Thymus (tissue), 11 donors: ENCODE data around the gene CABLES2. TPM values are rescaled to one million over a fixed set of nuclear protein-coding genes. Genes with fewer than 3 reads are reported as not detected.

Experiments
- DNase-seq, 9 donors: peaks; one replicate each; pipeline ENCODE4 v3.0.0-alpha.2; 2013; ENCODE audit warnings: low spot score in 9 of 9, low read depth in 6 of 9, missing footprints in 1 of 9
- H3K27ac ChIP-seq, 2 donors: one replicate each; pipeline ENCODE4 v1.5.1; 2013; ENCODE audit warnings: control low read depth in 1 of 2, low read depth in 1 of 2, low read length in 1 of 2, mild to moderate bottlenecking in 1 of 2, moderate library complexity in 1 of 2
- H3K27me3 ChIP-seq, 2 donors: one replicate each; pipeline ENCODE4 v1.5.1; 2013; ENCODE audit warnings: low read length in 1 of 2; ENCODE audit not compliant: control insufficient read depth in 2 of 2, insufficient read depth in 1 of 2
- H3K36me3 ChIP-seq, 2 donors: one replicate each; pipeline ENCODE4 v1.5.1; 2013; ENCODE audit warnings: low read length in 1 of 2, mild to moderate bottlenecking in 1 of 2, moderate library complexity in 1 of 2; ENCODE audit not compliant: control insufficient read depth in 2 of 2, insufficient read depth in 2 of 2
- H3K4me1 ChIP-seq, 2 donors: one replicate each; pipeline ENCODE4 v1.5.1; 2013; ENCODE audit warnings: low read length in 2 of 2; ENCODE audit not compliant: control insufficient read depth in 2 of 2, insufficient read depth in 2 of 2
- H3K4me3 ChIP-seq, 2 donors: one replicate each; pipeline ENCODE4 v1.5.1; 2013; ENCODE audit warnings: low read length in 2 of 2, control low read depth in 1 of 2, mild to moderate bottlenecking in 1 of 2
- H3K9me3 ChIP-seq, 2 donors: one replicate each; pipeline ENCODE4 v1.5.1; 2013; ENCODE audit warnings: low read length in 1 of 2, mild to moderate bottlenecking in 1 of 2; ENCODE audit not compliant: control insufficient read depth in 2 of 2, insufficient read depth in 1 of 2
- WGBS: extraction: QIAGEN DNeasy Blood & Tissue Kit; methylation state at CpG from one replicate; pipeline ENCODE4 v1.1.7; 2013; 5-methylcytosine and 5-hydroxymethylcytosine counted together
- polyA plus RNA-seq: library from polyadenylated mRNA; stranded (reverse); fragments of 200-250 nt; gene quantifications from one replicate; pipeline ENCODE4 v1.2.3, GENCODE V29; 2013
- total RNA-seq: library from RNA; stranded (reverse); fragments of 120-200 nt; gene quantifications from one replicate; pipeline ENCODE4 v1.2.4, GENCODE V29; 2013
- donor health status: healthy.

CABLES2 gene
- total and polyA plus RNA-seq, 2 donors = 2.0 to 3.5 TPM

DNA sequence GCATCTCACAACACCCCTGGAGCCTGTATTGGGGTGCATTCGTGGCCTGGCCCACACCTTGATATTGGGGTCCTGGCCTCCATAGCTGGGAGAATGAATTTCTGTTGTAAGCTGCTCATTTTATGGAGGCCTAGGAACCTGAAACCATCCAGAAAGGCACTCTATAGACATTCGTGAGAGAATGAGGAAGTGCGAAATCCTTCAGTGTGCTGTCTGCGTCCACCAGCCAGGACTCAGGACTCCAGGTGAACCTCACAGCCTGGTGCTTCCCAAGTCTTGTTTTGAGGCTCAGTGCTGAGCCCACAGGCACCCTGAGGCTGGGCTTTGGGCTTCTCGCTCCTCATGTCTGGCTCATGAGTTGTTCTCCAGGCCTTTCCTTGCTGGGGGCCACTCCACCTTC, 32.1 kb upstream of the CABLES2 start:
- Histone ChIP-seq H3K36me3 (no peaks in the 10 kb centered on the region), H3K4me3 (no peak overlapping the region), H3K27ac (no peak overlapping the region), H3K9me3 (no peaks in the 10 kb centered on the region), H3K27me3 (peaks cover 3 to 24% of the 10 kb centered on the region in 2 donors), H3K4me1 (no peaks in the 10 kb centered on the region)
- 62% methylated on average over 5 of the region's 5 CpGs for WGBS
- no peak for DNase-seq

DNA sequence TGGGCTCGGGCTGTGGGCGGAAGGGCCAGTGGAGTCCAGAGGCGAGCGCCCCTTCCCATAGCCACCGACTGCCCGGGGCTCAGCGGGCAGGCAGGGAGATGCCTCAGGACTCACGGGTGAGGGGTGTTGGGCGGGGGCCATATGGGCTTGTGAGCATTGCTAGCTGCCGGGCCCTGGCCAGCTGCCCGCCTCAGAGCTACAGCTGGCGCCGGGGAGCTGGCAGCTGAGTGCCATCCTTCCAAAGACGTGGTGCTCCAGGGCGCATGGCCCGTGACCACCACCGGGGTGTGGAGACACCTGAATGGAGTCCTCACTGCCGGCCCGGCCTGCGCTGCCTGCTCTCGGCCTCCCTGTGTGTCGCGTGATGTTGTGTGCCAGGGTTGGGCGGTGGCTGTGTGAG, 30.8 kb upstream of the CABLES2 start:
- Histone ChIP-seq H3K27ac (no peak overlapping the region), H3K9me3 (no peaks in the 10 kb centered on the region), H3K27me3 (peaks cover 10 to 37% of the 10 kb centered on the region in 2 donors), H3K4me1 (no peaks in the 10 kb centered on the region), H3K4me3 (no peak overlapping the region), H3K36me3 (no peaks in the 10 kb centered on the region)
- DNase-seq = no peak
- WGBS = 95% methylated on average over 24 of the region's 24 CpGs

GRCh38 chr20:62437496-62437895, 30.4 kb upstream of the CABLES2 start:
- no peaks in the 10 kb centered on the region for H3K9me3 ChIP-seq
- no peak for DNase-seq
- no peaks in the 10 kb centered on the region for H3K4me1 ChIP-seq
- no peak overlapping the region for H3K27ac ChIP-seq
- no peaks in the 10 kb centered on the region for H3K36me3 ChIP-seq
- peaks cover 10 to 41% of the 10 kb centered on the region in 2 donors for H3K27me3 ChIP-seq
- H3K4me3 ChIP-seq = no peak overlapping the region
- 91% methylated on average over 12 of the region's 12 CpGs for WGBS

- 93% methylated on average over 3 of the region's 3 CpGs for WGBS
- Histone ChIP-seq H3K27ac (no peak overlapping the region), H3K9me3 (no peaks in the 10 kb centered on the region), H3K4me1 (no peaks in the 10 kb centered on the region), H3K27me3 (peaks cover 10 to 46% of the 10 kb centered on the region in 2 donors), H3K36me3 (no peaks in the 10 kb centered on the region), H3K4me3 (no peak overlapping the region)
- DNase-seq = no peak
Measured at GRCh38 chr20:62436692-62437091, 29.6 kb upstream of the CABLES2 start.

- Histone ChIP-seq H3K9me3 (no peaks in the 10 kb centered on the region), H3K4me1 (no peaks in the 10 kb centered on the region)
Measured at GRCh38 chr20:62433658-62434497, 26.8 kb upstream of the CABLES2 start.

GRCh38 chr20:62430866-62431447, 23.9 kb upstream of the CABLES2 start:
- no peaks in the 10 kb centered on the region for H3K9me3 ChIP-seq
- 82% methylated on average over 23 of the region's 23 CpGs for WGBS
- H3K27me3 ChIP-seq = peaks cover 10 to 49% of the 10 kb centered on the region in 2 donors
- DNase-seq = no peak
- no peak overlapping the region for H3K27ac ChIP-seq
- no peak overlapping the region for H3K4me3 ChIP-seq
- H3K4me1 ChIP-seq = no peaks in the 10 kb centered on the region
- H3K36me3 ChIP-seq = no peaks in the 10 kb centered on the region

More at GRCh38 chr20:62433658-62434497, 26.8 kb upstream of the CABLES2 start:
- Histone ChIP-seq H3K4me3 (no peak overlapping the region), H3K27ac (no peak overlapping the region), H3K36me3 (no peaks in the 10 kb centered on the region), H3K27me3 (peaks cover 10 to 43% of the 10 kb centered on the region in 2 donors)
- no peak for DNase-seq
- WGBS = 41% methylated on average over 32 of the region's 32 CpGs

GRCh38 chr20:62430311-62430853, 23.3 kb upstream of the CABLES2 start:
- Histone ChIP-seq H3K9me3 (no peaks in the 10 kb centered on the region), H3K4me1 (no peaks in the 10 kb centered on the region), H3K4me3 (no peak overlapping the region), H3K36me3 (no peaks in the 10 kb centered on the region), H3K27ac (no peak overlapping the region), H3K27me3 (peaks cover 10 to 45% of the 10 kb centered on the region in 2 donors)
- DNase-seq = no peak
- WGBS = 84% methylated on average over 10 of the region's 10 CpGs

- Histone ChIP-seq H3K9me3 (no peaks in the 10 kb centered on the region), H3K4me1 (no peaks in the 10 kb centered on the region), H3K36me3 (no peaks in the 10 kb centered on the region), H3K27ac (no peak overlapping the region), H3K4me3 (no peak overlapping the region), H3K27me3 (peaks cover 10 to 38% of the 10 kb centered on the region in 2 donors)
- DNase-seq = no peak
- WGBS = 93% methylated on average over 23 of the region's 23 CpGs
Measured at GRCh38 chr20:62429455-62430310, 22.6 kb upstream of the CABLES2 start.
